K562 (cell line): ENCODE results near the gene KLF1. TPM values are rescaled to one million over a fixed set of nuclear protein-coding genes. Genes with fewer than 3 reads are reported as not detected.

ENCODE experiments used
- BCOR ChIP-seq: fragments of 450-650 bp; IDR thresholded peaks from 2 replicates; pipeline ENCODE4 v1.6.1; 2016
- EGR1 ChIP-seq: fragments of 450-650 bp; conservative IDR thresholded peaks from 2 replicates; pipeline ENCODE4 v1.6.1; 2017; ENCODE audit warnings: mild to moderate bottlenecking
- FOXK2 ChIP-seq, 2 experiments: fragments of 450-650 bp; IDR thresholded peaks in 1 of 2; conservative IDR thresholded peaks in 1 of 2; 2 replicates each; pipeline ENCODE4 v1.6.1; 2016; ENCODE audit warnings: low read depth in 2 of 2, mild to moderate bottlenecking in 1 of 2
- FOXM1 ChIP-seq, 2 experiments: fragments of 450-650 bp in 1 of 2; sonication (generic) in 1 of 2; formaldehyde crosslinking in 1 of 2; IDR thresholded peaks; 2 replicates each; pipeline versions ENCODE4 v1.6.1 to v1.9.0; 2017 to 2022; ENCODE audit warnings: low read depth in 2 of 2, mild to moderate bottlenecking in 2 of 2, missing genetic modification reagents in 1 of 2, moderate library complexity in 1 of 2
- HDAC1 ChIP-seq, 2 experiments: fragments of 450-650 bp; IDR thresholded peaks; 2 replicates each; pipeline ENCODE4 v1.6.1; 2016 to 2017; ENCODE audit warnings: inconsistent platforms in 1 of 2, mild to moderate bottlenecking in 1 of 2, moderate library complexity in 1 of 2
- HDAC8 ChIP-seq: fragments of 450-650 bp; IDR thresholded peaks from 2 replicates; pipeline ENCODE4 v1.6.1; 2016; ENCODE audit warnings: mild to moderate bottlenecking, missing genetic modification characterization, moderate library complexity, missing compliant biosample characterization
- HES1 ChIP-seq: fragments of 450-650 bp; IDR thresholded peaks from 2 replicates; pipeline ENCODE4 v1.6.1; 2016; ENCODE audit warnings: low read depth, mild to moderate bottlenecking, moderate library complexity
- MGA ChIP-seq: fragments of 450-650 bp; IDR thresholded peaks from 2 replicates; pipeline ENCODE4 v1.6.1; 2016; ENCODE audit warnings: mild to moderate bottlenecking, moderate library complexity
- MLX ChIP-seq, 2 experiments: fragments of 450-650 bp in 1 of 2; sonication (generic) in 1 of 2; formaldehyde crosslinking; conservative IDR thresholded peaks; 2 replicates each; pipeline versions ENCODE4 v1.4.0 to v1.8.1; 2020 to 2022; ENCODE audit warnings: mild to moderate bottlenecking in 1 of 2, missing genetic modification reagents in 1 of 2
- NFXL1 ChIP-seq: fragments of 450-650 bp; formaldehyde crosslinking; IDR thresholded peaks from 2 replicates; pipeline ENCODE4 v1.4.0; 2021; ENCODE audit warnings: mild to moderate bottlenecking
- POLR2B ChIP-seq: fragments of 450-650 bp; IDR thresholded peaks from 2 replicates; pipeline ENCODE4 v1.6.1; 2018; ENCODE audit warnings: low read depth; ENCODE audit not compliant: partially characterized antibody
- TGIF2 ChIP-seq: sonication (generic); formaldehyde crosslinking; IDR thresholded peaks from 2 replicates; pipeline ENCODE4 v1.8.1; 2022; ENCODE audit warnings: mild to moderate bottlenecking, missing genetic modification reagents, moderate library complexity
- ZNF239 ChIP-seq: fragments of 250-450 bp; sonication (Bioruptor Pico); IDR thresholded peaks from 2 replicates; pipeline ENCODE4 v1.4.0; 2020; ENCODE audit warnings: mild to moderate bottlenecking
- ZNF316 ChIP-seq: fragments of 450-650 bp; IDR thresholded peaks from 2 replicates; pipeline ENCODE4 v1.6.1; 2016
- polyA plus RNA-seq, 8 experiments: library from polyadenylated mRNA; depleted of rRNA in 4 of 8; stranded (reverse) in 5 of 8; unstranded in 3 of 8; fragments of >200 nt; fragmentation: Nextera tagmentation in 2 of 8; fragmentation: Illumina TruSeq in 1 of 8; extraction: Ambion mirVana in 2 of 8; extraction: Trizol in 1 of 8; gene quantifications; 2 replicates each; pipeline versions ENCODE4 v1.2.1 to v1.2.3, GENCODE V29; 2011 to 2014; ENCODE audit warnings: inconsistent platforms in 1 of 8, missing spikeins in 1 of 8
- total RNA-seq, 7 experiments: library from RNA; depleted of rRNA in 6 of 7; stranded (reverse); fragments of >200 nt in 6 of 7; fragmentation: Illumina TruSeq in 2 of 7; extraction: Trizol in 2 of 7; gene quantifications; 2 replicates each; pipeline versions ENCODE4 v1.2.1 to v1.2.3, GENCODE V29; 2011 to 2021; ENCODE audit warnings: low replicate concordance in 1 of 7

KLF1 gene
- total and polyA plus RNA-seq, 9 of the 15 experiments (the other 6 are each of a cell fraction or from before 2014, with no cell fraction given) = 8.4 to 163 (median 47.3) TPM

DNA sequence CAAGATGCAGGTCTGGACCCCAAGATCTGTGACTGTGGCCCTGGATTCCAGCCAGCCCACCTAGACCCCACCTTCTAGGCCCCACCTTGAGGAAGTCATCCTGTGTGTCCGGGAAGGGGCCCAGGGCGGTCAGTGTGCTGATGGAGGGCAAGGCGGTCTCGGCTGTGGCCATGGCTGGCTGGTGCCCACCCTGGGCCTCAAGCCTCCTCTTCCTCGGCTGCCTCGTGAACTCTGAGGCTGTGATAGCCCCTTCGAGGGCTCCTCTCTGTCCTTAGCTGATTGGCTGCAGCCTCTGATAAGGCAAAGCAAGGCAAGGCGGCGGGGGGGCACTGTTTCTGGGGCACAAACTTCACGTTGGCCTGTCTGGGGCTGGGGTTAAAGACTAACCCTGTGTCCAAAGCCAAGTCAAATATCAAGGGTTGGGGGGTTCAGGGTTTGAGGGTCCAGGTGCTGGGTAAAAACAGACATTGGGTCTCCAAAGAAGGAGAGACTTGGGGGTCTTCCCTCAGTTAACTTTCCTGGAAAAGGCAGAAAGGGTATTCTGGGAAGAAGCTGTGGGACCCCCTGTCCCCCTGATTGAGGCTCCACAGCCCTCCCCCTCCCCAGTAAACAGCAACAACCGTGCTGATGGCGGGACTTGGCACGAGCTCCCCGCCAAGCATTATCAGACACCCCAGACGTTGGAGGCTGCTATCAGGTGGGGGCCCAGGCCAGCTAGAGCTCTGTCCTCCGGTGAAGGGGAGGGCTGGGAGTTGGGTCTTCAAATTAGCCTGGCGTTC, at the start of gene KLF1 (continued):
- TF ChIP-seq TGIF2 (CRISPR knock-in tag) (no peak), HDAC1 (IDR thresholded peaks at IDR 0.05) (peak in 1 of 2 experiments; percentile 25; a peak in 1 of 4 replicates), EGR1 (no peak), BCOR (peak; percentile 55; the same call in 1 of the 2 replicates), ZNF316 (no peak), MGA (peak; percentile 92), HES1 (no peak), ZNF239 (CRISPR knock-in tag) (no peak), NFXL1 (no peak), FOXK2 (conservative IDR thresholded peaks at IDR 0.05 in 1 of 2, IDR thresholded peaks at IDR 0.05 in 1 of 2; ENCODE audit: low read depth in 2 of 2) (peak; percentile 91 to 92), FOXM1 (IDR thresholded peaks at IDR 0.05; ENCODE audit: low read depth) (peak; percentile 82), FOXM1 (CRISPR knock-in tag; IDR thresholded peaks at IDR 0.05; ENCODE audit: low read depth) (no peak), MLX (CRISPR knock-in tag; conservative IDR thresholded peaks at IDR 0.05) (0 out of 4 replicates have a peak, but pooled peaks of 1 of the 2 experiments have one; percentile 23), POLR2B (peak; percentile 83), HDAC8 (tag) (no peak)
